Upper lobe of left lung (tissue), 4 donors: ENCODE data around the gene SST.
"Not testable (repeated sequence)": the region's sequence is repeated elsewhere in the genome, so short reads cannot be mapped to it uniquely, and the experiment has no call there.

Experiments used
- EP300 ChIP-seq, 4 donors: sonication (generic); formaldehyde crosslinking; IDR thresholded peaks; one replicate each; pipeline ENCODE4 v1.5.1; 2017; ENCODE audit warnings: antibody characterized with exemption in 4 of 4, control low read depth in 2 of 4
- POLR2A ChIP-seq, 4 donors: fragments of 450-650 bp; IDR thresholded peaks; one replicate each; pipeline ENCODE4 v1.5.1; 2016 to 2017; ENCODE audit warnings: antibody characterized with exemption in 4 of 4, mild to moderate bottlenecking in 2 of 4
- POLR2AphosphoS5 ChIP-seq, 2 donors: sonication (generic); formaldehyde crosslinking; IDR thresholded peaks; one replicate each; pipeline ENCODE4 v1.5.1; 2017; ENCODE audit warnings: antibody characterized with exemption in 2 of 2
- TF ChIP-seq, protein P1 (sequence below), 6 experiments: fragments of 450-650 bp in 4 of 6; fragments of 200-600 bp in 2 of 6; sonication (generic) in 2 of 6; IDR thresholded peaks; one replicate each; pipeline ENCODE4 v1.5.1; 2016 to 2019; ENCODE audit warnings: antibody characterized with exemption in 6 of 6

DNA sequence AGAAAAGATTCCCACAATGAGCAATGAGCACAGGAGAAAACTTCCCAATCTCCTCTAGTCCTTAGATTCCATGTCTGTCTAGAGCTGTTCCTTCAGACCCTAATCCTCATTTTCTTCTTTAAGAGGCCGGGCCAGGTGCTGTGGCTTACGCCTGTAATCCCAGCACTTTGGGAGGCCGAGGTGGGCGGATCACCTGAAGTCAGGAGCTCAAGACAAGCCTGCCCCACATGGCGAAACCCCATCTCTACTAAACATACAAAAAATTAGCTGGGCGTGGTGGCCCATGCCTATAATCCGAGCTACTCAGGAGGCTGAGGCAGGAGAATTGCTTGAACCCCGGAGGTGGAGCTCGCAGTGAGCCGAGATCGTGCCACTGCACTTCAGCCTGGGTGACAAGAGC lies 11.6 kb upstream of the SST start:
- TF ChIP-seq, protein P1, sequence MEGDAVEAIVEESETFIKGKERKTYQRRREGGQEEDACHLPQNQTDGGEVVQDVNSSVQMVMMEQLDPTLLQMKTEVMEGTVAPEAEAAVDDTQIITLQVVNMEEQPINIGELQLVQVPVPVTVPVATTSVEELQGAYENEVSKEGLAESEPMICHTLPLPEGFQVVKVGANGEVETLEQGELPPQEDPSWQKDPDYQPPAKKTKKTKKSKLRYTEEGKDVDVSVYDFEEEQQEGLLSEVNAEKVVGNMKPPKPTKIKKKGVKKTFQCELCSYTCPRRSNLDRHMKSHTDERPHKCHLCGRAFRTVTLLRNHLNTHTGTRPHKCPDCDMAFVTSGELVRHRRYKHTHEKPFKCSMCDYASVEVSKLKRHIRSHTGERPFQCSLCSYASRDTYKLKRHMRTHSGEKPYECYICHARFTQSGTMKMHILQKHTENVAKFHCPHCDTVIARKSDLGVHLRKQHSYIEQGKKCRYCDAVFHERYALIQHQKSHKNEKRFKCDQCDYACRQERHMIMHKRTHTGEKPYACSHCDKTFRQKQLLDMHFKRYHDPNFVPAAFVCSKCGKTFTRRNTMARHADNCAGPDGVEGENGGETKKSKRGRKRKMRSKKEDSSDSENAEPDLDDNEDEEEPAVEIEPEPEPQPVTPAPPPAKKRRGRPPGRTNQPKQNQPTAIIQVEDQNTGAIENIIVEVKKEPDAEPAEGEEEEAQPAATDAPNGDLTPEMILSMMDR (IDR thresholded peaks at IDR 0.05), result not testable (repeated sequence)
- TF ChIP-seq EP300, POLR2AphosphoS5, POLR2A (IDR thresholded peaks at IDR 0.05): not testable (repeated sequence)
